HuH-7.5 (cell line): ENCODE measurements around the gene ASAP2.
"Not testable (repeated sequence)": the region's sequence is repeated elsewhere in the genome, so short reads cannot be mapped to it uniquely, and the experiment has no call there.

Experiments
- DNase-seq: peaks from one replicate; pipeline ENCODE4 v3.0.0; 2011; ENCODE audit warnings: low spot score

The ASAP2 gene

GRCh38 chr2:9255416-9255815 is 48.8 kb downstream of the ASAP2 start:
- no peak for DNase-seq

DNA sequence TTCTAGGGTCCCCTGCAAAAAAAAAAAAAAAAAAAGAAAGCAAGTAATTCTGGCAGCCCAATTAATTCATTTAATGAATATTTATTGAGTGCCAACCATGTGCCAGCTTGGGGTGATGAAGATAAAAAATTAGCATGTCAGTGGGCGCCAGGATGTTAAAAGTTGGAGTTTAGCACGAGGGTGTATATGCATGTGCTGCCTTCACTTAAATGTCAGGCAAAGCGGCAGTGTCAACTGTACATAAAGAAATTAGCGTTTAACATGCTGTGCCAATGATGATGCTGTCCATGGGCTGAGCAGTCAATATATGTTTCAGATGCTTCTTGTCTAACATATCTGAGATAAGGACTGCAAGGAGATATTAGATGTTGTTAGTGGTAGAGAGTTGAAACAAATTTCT is 49.5 kb downstream of the ASAP2 start:
- DNase-seq, result no peak

DNA sequence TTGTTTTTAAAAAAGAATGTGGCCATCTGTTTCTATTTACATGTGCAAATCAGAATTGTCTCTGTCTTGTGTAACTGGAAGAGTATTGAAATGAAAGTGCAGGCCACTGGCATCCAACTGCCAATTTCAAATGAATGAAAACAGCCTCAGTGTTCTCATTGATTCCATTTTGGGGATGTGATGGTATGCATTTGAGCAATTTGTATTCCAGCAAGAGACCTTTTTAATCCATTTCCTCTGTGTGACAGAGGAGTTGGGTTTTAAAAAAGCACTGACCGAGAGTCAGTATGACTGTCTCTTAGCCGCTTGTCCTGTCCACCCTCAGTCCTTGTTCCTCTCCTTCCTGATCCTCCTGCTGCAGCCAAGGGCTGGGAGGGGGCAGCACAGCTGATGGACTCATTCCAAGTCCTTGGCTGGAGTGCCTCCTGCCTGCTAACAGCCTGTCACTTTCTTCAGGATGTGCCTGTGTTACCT is 50.0 kb downstream of the ASAP2 start:
- DNase-seq, result no peak

DNA sequence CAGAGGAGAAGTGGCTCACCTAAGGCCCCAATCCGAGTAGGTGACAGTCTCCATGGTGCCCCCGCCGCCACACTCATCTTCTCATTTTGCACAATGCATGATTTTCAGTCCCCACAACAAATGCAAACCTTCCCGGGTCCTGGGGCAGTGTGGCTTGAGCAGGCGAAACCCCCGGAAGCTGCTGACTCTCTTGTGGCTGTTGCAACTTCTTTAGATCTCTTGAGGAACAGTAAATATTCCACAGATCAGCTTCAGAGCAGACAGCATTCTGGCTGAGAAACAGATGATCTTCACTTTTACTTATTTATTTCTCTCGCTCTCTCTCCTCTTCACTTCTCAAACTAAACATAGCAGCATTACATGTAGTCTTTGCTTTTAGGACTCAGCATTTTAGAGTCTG is 51.9 kb downstream of the ASAP2 start:
- no peak for DNase-seq

DNA sequence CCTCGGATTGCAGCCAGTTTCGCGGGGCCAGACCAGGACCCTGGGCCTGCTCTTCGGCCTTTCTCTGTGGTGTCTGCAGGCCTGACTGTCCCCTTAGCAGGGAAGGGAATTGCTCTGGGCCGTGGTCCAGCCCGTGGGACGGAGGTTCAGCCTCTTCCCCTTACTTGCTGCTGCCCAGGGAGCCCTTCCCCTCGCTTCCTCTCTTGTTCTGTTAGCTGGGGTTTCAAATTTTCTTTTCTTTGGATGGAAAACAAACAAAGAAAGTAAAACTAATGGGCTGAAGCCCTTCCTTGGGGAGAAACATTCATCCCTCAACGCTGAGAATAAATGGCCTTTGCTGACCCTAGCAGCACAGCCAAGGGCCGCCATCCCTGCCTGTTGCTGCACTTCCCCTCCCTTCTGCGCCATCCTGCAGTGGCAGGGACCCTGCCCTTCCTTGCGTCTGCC is 52.4 kb downstream of the ASAP2 start:
- no peak for DNase-seq

- no peak for DNase-seq
Measured at GRCh38 chr2:9260464-9260918, 53.9 kb downstream of the ASAP2 start.

DNA sequence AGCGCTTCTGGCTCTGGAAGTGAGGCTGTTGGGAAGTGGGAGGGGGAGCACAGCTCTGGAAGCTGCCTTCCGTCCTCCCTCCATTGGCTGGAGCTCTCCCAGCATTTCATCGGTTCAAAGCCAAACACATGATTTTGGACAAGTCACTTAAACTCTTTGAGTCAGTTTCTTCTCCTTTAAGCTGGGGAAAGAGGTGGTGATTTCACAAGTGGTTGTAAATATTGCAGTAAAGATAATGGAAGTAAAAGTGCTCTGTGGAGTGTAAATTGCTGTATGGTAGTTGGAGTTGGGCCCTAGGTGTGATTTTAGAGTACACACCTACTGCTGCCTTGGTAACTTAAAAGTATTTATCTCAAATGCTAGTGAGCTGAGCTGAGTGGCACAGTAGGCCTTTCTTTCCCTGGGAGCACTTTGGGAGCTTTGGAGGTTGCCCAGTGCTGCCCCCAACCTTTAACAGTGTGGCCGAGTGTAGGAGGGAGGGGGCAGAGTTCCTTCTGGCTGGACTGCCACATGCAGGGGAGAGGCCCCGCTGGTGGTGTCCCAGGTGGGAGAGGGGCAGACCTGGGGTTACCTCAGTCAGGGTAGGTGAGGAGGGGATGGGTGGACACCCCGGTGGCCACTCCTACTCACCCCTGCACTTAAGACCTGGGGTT is 54.7 kb downstream of the ASAP2 start:
- no peak for DNase-seq

- no peak for DNase-seq
Measured at GRCh38 chr2:9262671-9263171, 56.1 kb downstream of the ASAP2 start.

- DNase-seq, result no peak
Measured at GRCh38 chr2:9263428-9263827, 56.8 kb downstream of the ASAP2 start.

DNA sequence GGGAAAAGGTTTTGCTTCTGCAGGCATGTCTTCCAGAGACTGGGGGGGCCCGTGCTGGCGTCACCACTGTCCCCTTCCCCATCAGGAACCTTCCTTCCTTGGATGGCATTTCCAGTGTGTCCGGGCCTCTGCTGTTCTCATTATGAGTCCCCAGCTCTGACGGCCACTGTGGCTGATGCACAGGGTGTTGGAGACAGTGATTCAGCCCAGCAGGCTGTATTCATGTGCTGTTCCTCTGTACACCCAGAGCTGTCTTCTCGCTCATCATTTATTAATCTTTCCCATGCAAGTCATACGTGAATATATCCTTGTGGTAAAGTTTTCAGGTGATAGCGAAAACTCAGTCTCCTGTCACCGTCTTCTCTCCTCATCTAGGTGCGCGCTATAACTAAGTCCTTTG is 57.7 kb downstream of the ASAP2 start:
- DNase-seq, result no peak

GRCh38 chr2:9266711-9267110 is 60.1 kb downstream of the ASAP2 start:
- no peak for DNase-seq

GRCh38 chr2:9267286-9267685 is 60.7 kb downstream of the ASAP2 start:
- DNase-seq, result not testable (repeated sequence)

GRCh38 chr2:9268301-9269080 is 61.9 kb downstream of the ASAP2 start:
- DNase-seq, result no peak

- DNase-seq, result no peak
Measured at GRCh38 chr2:9269295-9269694, 62.7 kb downstream of the ASAP2 start.

DNA sequence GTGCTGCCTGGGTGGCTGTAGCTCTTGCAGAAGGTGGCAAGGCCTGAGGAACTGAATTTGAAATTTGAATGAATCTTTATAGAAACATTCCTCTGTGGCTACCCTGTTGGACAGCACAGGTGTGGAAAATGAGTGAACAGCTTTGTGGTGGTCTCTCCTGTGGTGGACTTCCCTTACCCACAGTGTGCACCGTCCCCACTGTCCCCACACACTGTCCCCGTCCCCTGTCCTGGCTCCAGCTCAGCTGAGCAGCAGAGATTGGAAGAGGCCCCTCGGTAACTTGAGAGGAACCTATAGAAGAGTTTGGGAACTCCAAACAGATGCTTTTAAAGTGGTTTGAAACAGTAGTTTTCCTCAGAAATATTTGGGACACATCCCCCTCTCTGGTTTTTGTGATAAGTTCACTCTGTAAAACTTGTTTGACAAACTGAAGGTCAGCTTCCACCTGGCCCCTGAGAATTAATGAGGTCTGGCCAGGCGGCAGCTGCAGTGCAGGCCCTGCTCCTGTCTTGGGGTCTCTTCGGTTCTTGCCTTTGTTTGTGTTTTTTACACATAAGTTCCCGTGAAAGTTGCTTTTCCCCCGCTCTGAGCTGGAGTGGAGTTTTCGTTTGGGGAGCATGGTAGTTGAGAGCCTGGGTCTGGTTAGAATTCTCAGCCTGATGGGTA is 63.2 kb downstream of the ASAP2 start:
- DNase-seq, result no peak

GRCh38 chr2:9271091-9271490 is 64.5 kb downstream of the ASAP2 start:
- DNase-seq, result no peak

GRCh38 chr2:9271691-9272090 is 65.1 kb downstream of the ASAP2 start:
- DNase-seq, result no peak

GRCh38 chr2:9273486-9274130 is 67.0 kb downstream of the ASAP2 start:
- DNase-seq, result no peak

DNA sequence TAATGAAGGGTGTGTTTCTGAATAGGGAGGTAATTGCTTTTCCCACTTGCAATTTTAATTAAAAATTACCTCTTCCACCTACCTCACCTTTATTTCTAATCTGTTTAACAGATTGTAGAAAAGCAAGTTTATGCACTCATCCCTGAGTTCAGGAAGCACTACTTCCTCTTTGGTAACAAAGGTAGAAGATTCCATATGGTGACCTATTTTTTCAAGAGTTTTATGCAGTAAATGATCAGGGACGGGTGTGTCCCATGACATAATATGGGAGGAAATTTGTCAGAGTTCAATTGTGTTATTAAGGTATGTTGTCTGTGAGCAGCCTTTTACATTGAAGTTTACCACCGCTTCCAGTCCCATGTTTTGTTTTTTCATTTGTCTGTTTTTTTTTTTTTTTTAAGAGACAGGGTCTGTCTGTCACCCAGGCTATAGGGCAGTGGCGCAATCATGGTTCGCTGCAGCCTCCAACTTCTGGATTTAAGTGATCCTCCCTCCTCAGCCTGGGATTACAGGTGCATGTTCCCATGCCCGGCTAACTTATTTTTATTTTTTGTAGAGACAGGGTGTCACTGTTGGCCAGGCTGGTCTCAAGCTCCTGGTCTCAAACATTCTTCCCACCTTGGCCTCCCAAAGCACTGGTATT is 68.2 kb downstream of the ASAP2 start:
- DNase-seq, result no peak

- DNase-seq, result no peak
Measured at GRCh38 chr2:9275399-9275798, 68.8 kb downstream of the ASAP2 start.

- DNase-seq, result no peak
Measured at GRCh38 chr2:9276074-9276473, 69.5 kb downstream of the ASAP2 start.
